GM19023 (cell line): Measurements from ENCODE around the gene BTBD7.

Source experiments
- ATAC-seq: cut with Tn5 transposase; IDR thresholded peaks from one replicate; pipeline ENCODE4 v1.9.1; 2021; ENCODE audit warnings: mild to moderate bottlenecking, moderate library complexity; ENCODE audit not compliant: unreplicated experiment

BTBD7 gene

GRCh38 chr14:93302688-93303581 is 29.9 kb downstream of the BTBD7 start:
- no peak for ATAC-seq

GRCh38 chr14:93301821-93302447 is 30.9 kb downstream of the BTBD7 start:
- no peak for ATAC-seq

GRCh38 chr14:93299866-93300265 is 33.0 kb downstream of the BTBD7 start:
- ATAC-seq, result no peak

GRCh38 chr14:93299416-93299815 is 33.4 kb downstream of the BTBD7 start:
- no peak for ATAC-seq

- ATAC-seq, result no peak
Measured at GRCh38 chr14:93295541-93296220, 37.2 kb downstream of the BTBD7 start.

- ATAC-seq, result no peak
Measured at GRCh38 chr14:93286212-93286890, 46.5 kb downstream of the BTBD7 start.

GRCh38 chr14:93285044-93285443 is 47.8 kb downstream of the BTBD7 start:
- ATAC-seq, result no peak

- no peak for ATAC-seq
Measured at GRCh38 chr14:93281937-93282336, 50.9 kb downstream of the BTBD7 start.

GRCh38 chr14:93280743-93281142 is 52.1 kb downstream of the BTBD7 start:
- ATAC-seq, result no peak

GRCh38 chr14:93276031-93276716 is 56.7 kb downstream of the BTBD7 start:
- ATAC-seq, result no peak

GRCh38 chr14:93274055-93274806 is 58.6 kb downstream of the BTBD7 start:
- no peak for ATAC-seq

GRCh38 chr14:93271111-93271510 is 61.7 kb downstream of the BTBD7 start:
- ATAC-seq, result no peak

GRCh38 chr14:93269341-93270068 is 63.3 kb downstream of the BTBD7 start:
- ATAC-seq, result no peak

- no peak for ATAC-seq
Measured at GRCh38 chr14:93268406-93268805, 64.4 kb downstream of the BTBD7 start.

GRCh38 chr14:93267149-93267711 is 65.6 kb downstream of the BTBD7 start:
- no peak for ATAC-seq

- ATAC-seq, result no peak
Measured at GRCh38 chr14:93266127-93266526, 66.7 kb downstream of the BTBD7 start.

- no peak for ATAC-seq
Measured at GRCh38 chr14:93263416-93263815, 69.4 kb downstream of the BTBD7 start.

GRCh38 chr14:93262446-93262845 is 70.4 kb downstream of the BTBD7 start:
- ATAC-seq, result no peak
